Nephron progenitor cell (in vitro differentiated cells): ENCODE results near the gene PTPN23.
"Not testable (repeated sequence)": the region's sequence is repeated elsewhere in the genome, so short reads cannot be mapped to it uniquely, and the experiment has no call there.

ENCODE experiments used
- DNase-seq: peaks from one replicate; pipeline ENCODE4 v3.0.0; 2021
- H3K27ac Mint-ChIP-seq: 2 replicates; pipeline ENCODE4 v1.8.0; 2021; ENCODE audit warnings: mild to moderate bottlenecking, moderate library complexity, mixed read lengths
- H3K27me3 Mint-ChIP-seq: 2 replicates; pipeline ENCODE4 v1.8.0; 2021; ENCODE audit warnings: mild to moderate bottlenecking, low read depth, mixed read lengths; ENCODE audit not compliant: poor library complexity
- H3K36me3 Mint-ChIP-seq: 2 replicates; pipeline ENCODE4 v1.8.0; 2021; ENCODE audit warnings: low read depth, mixed read lengths
- H3K4me1 Mint-ChIP-seq: 2 replicates; pipeline ENCODE4 v1.8.0; 2021; ENCODE audit warnings: mixed read lengths
- H3K4me3 Mint-ChIP-seq: 2 replicates; pipeline ENCODE4 v1.8.0; 2021; ENCODE audit warnings: mild to moderate bottlenecking, moderate library complexity, mixed read lengths
- H3K9me3 Mint-ChIP-seq: 2 replicates; pipeline ENCODE4 v1.8.0; 2021; ENCODE audit warnings: mild to moderate bottlenecking, moderate library complexity, mixed read lengths
- TF ChIP-seq, protein P1 (sequence below): fragments of 200-600 bp; sonication (generic); IDR thresholded peaks from 2 replicates; pipeline ENCODE4 v1.5.0; 2021; ENCODE audit warnings: antibody characterized with exemption

The PTPN23 gene

DNA sequence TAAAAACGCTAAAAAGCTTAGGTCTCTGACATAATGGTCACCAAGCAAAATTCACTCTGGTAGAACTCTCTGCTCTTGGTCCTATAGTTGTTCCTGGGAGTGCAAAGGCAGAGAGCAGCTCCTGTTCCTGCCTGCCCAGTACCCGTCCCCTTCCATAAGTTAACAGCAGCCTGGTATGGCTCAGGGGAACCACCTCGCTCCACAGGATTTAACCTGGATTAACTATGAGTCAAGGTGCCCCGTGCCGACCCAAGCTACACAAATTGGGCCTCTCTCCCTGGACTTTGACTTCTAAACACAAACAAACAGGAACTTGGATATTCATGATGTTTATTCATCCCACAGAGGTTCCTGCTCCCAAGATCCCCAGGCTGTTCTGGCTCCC, 62.8 kb downstream of the PTPN23 start:
- Mint-ChIP-seq H3K9me3 (peaks cover 21% of the 10 kb centered on the region), H3K27me3 (no peaks in the 10 kb centered on the region), H3K4me1 (peaks cover 13% of the 10 kb centered on the region), H3K27ac (peak overlapping the region; percentile 92), H3K4me3 (no peak overlapping the region), H3K36me3 (peaks cover 61% of the 10 kb centered on the region)
- DNase-seq = no peak
- TF ChIP-seq, protein P1, sequence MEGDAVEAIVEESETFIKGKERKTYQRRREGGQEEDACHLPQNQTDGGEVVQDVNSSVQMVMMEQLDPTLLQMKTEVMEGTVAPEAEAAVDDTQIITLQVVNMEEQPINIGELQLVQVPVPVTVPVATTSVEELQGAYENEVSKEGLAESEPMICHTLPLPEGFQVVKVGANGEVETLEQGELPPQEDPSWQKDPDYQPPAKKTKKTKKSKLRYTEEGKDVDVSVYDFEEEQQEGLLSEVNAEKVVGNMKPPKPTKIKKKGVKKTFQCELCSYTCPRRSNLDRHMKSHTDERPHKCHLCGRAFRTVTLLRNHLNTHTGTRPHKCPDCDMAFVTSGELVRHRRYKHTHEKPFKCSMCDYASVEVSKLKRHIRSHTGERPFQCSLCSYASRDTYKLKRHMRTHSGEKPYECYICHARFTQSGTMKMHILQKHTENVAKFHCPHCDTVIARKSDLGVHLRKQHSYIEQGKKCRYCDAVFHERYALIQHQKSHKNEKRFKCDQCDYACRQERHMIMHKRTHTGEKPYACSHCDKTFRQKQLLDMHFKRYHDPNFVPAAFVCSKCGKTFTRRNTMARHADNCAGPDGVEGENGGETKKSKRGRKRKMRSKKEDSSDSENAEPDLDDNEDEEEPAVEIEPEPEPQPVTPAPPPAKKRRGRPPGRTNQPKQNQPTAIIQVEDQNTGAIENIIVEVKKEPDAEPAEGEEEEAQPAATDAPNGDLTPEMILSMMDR = no peak

DNA sequence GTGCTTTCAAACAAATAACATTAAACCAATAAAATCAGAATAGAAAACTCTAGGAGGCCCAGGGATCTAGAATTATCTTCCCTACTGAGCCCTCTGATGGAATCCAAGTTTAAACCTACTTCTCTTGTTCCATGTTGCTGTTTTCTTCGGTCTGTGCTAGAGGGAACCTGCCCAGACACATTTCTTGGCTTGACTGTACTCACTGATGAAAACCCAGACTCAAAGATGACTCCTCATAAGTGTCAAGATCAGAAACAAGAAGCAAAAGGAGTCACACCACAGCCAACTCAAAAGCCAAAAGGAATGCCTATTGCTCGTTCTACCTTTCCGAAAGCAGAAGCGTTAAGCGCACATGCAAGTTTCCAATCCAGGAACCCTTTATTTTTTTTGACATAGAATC, 63.3 kb downstream of the PTPN23 start:
- peaks cover 24% of the 10 kb centered on the region for H3K9me3 Mint-ChIP-seq
- peaks cover 13% of the 10 kb centered on the region for H3K4me1 Mint-ChIP-seq
- H3K27ac Mint-ChIP-seq = peak overlapping the region; percentile 92
- no peaks in the 10 kb centered on the region for H3K27me3 Mint-ChIP-seq
- H3K4me3 Mint-ChIP-seq = no peak overlapping the region
- H3K36me3 Mint-ChIP-seq = peaks cover 60% of the 10 kb centered on the region
- TF ChIP-seq, protein P1 = no peak
- no peak for DNase-seq

DNA sequence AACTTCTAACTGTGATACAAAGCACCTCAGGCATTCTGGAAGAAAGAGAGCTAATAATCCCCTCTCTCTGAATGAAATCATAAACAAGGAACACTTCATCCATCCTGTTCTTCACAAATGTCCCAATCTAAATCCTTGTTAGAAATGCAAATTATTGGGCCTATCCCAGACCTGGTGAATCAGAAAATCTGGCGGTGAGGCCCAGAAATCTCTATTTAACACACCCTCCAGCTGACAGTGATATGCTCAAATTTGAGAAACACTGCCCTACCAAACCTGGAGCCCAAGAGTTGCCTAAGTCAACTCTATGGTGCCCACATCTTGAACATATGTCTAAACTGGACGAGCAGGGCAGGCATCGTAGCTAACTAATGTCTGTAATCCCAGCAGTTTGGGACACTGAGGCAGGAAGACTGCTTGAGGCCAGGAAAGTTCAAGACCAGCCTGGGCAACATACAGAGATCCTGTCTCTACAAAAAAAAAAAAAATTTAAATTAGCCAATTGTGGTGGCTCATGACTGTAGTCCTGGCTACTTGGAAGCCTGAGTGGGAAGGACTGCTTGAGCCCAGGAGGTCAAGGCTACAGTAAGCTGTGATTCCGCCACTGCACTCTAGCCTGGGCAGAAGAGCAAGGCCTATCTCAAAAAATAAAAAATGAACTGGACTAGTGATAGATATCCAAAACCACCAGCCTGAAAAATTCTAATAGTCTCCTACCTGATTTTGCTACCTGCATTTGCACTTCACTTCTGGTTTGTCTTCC, 71.8 kb downstream of the PTPN23 start:
- Mint-ChIP-seq H3K4me3 (no peak overlapping the region), H3K36me3 (peaks cover 32% of the 10 kb centered on the region), H3K4me1 (no peaks in the 10 kb centered on the region), H3K9me3 (peaks cover 13% of the 10 kb centered on the region), H3K27me3 (peaks cover 4% of the 10 kb centered on the region), H3K27ac (no peak overlapping the region)
- no peak for DNase-seq
- TF ChIP-seq, protein P1 = no peak

DNA sequence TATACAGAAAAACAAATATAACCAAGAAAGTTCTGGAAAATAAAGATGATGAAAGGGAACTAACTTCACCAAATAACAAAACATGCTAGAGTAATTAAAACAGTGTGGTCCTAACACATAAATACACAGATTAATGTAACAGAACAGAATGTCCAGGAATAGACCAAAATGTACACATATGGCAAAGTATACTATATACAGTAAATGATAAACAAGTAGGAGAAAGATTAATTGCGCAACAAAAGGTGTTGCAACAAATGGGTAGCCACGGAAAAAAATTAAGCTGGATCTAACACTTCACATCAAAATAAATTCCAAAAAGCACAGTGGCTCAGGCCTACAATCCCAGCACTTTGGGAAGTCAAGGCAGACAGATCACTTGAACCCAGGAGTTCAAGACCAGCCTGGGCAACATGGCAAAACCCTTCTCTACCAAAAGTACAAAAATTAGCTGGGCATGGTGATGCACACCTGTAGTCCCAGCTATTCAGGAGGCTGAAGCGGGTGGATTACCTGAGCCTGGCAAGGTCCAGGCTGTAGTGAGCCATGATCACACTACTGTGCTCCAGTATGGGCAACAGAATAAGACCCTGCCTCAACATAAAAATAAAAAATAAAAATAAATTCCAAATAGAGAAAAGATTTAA, 75.1 kb downstream of the PTPN23 start:
- peaks cover 8% of the 10 kb centered on the region for H3K27me3 Mint-ChIP-seq
- DNase-seq = no peak
- no peak overlapping the region for H3K27ac Mint-ChIP-seq

DNA sequence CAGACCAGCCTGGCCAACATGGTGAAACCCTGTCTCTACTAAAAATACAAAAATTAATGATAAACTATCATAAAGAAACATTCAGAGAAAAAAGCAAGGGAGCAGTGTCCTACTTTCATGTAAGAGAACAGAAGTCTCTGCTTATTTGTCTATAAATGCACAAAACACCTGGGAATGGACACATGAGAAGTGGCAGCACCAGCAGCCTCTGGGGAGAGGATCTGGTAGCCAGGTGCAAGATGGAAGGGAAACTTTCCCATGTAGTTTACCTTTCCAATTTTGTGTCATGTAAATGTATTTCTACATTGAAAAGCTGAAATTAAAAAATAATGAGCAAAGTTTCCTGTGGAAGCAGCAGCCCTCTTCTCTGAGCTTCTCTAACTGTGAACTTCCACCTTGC, 76.2 kb downstream of the PTPN23 start:
- H3K9me3 Mint-ChIP-seq = peaks cover 22% of the 10 kb centered on the region
- no peak overlapping the region for H3K4me3 Mint-ChIP-seq
- H3K27me3 Mint-ChIP-seq = peaks cover 8% of the 10 kb centered on the region
- H3K27ac Mint-ChIP-seq = no peak overlapping the region
- DNase-seq = no peak
- TF ChIP-seq, protein P1 = no peak
- H3K4me1 Mint-ChIP-seq = peaks cover 2% of the 10 kb centered on the region
- H3K36me3 Mint-ChIP-seq = peaks cover 45% of the 10 kb centered on the region

More for the DNA sequence above, 75.1 kb downstream of the PTPN23 start:
- H3K36me3 Mint-ChIP-seq = peaks cover 42% of the 10 kb centered on the region
- no peaks in the 10 kb centered on the region for H3K4me1 Mint-ChIP-seq
- no peak overlapping the region for H3K4me3 Mint-ChIP-seq
- TF ChIP-seq, protein P1 = no peak
- peaks cover 23% of the 10 kb centered on the region for H3K9me3 Mint-ChIP-seq

DNA sequence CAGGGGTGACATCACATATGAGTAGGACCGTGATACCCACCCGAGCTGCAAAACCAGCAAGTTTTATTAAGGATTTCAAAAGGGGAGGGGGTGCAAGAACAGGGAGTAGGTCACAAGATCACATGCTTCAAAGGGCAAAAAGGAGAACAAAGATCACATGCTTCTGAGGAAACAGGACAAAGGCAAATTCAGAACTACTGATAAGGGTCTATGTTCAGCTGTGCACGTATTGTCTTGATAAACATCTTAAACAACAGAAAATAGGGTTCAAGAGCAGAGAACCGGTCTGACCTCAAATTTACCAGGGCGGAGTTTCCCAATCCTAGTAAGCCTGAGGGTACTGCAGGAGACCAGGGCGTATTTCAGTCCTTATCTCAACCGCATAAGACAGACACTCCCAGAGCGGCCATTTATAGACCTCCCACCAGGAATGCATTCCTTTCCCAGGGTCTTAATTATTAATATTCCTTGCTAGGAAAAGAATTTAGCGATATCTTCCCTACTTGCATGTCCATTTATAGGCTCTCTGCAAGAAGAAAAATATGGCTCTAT, 78.8 kb downstream of the PTPN23 start:
- DNase-seq, H3K27me3 Mint-ChIP-seq, H3K4me3 Mint-ChIP-seq, H3K27ac Mint-ChIP-seq: not testable (repeated sequence)
- Mint-ChIP-seq H3K4me1 (peaks cover 13% of the 10 kb centered on the region), H3K9me3 (peaks cover 22% of the 10 kb centered on the region), H3K36me3 (peaks cover 38% of the 10 kb centered on the region)
